Measurements from ENCODE around the gene ZNF277.

The ZNF277 gene

GRCh38 chr7:112171673-112172072 lies 34.8 kb upstream of the ZNF277 start:
- CTCF ChIA-PET: interaction anchor here (0.8 kb wide), 1 partner anchor 10 kb away, joined by 3 read pairs; no protein-coding TSS in a partner anchor
- H3K27ac ChIP-seq (ENCODE audit: extremely low read depth, low read depth, low read length): no peak overlapping the region
- no peak overlapping the region for H3K4me3 ChIP-seq (ENCODE audit: low read depth, low read length)
- no peaks in the 10 kb centered on the region for H3K36me3 ChIP-seq (ENCODE audit: control insufficient read depth in 2 of 2, insufficient read depth in 1 of 2, low read length in 2 of 2)
- no peaks in the 10 kb centered on the region for H3K9me3 ChIP-seq (ENCODE audit: control insufficient read depth, insufficient read depth, low read depth, low read length)
- POLR2A ChIA-PET: no interaction called here
- no peak for TF ChIP-seq MYNN (tag by site-specific recombination; IDR thresholded peaks at IDR 0.05; ENCODE audit: borderline replicate concordance)
- TF ChIP-seq ZNF548 (tag by site-specific recombination; IDR thresholded peaks at IDR 0.05): peak; percentile 97
- H3K4me1 ChIP-seq (ENCODE audit: control insufficient read depth, insufficient read depth, low read length): no peaks in the 10 kb centered on the region; the same call in 1 of the 2 replicates

DNA sequence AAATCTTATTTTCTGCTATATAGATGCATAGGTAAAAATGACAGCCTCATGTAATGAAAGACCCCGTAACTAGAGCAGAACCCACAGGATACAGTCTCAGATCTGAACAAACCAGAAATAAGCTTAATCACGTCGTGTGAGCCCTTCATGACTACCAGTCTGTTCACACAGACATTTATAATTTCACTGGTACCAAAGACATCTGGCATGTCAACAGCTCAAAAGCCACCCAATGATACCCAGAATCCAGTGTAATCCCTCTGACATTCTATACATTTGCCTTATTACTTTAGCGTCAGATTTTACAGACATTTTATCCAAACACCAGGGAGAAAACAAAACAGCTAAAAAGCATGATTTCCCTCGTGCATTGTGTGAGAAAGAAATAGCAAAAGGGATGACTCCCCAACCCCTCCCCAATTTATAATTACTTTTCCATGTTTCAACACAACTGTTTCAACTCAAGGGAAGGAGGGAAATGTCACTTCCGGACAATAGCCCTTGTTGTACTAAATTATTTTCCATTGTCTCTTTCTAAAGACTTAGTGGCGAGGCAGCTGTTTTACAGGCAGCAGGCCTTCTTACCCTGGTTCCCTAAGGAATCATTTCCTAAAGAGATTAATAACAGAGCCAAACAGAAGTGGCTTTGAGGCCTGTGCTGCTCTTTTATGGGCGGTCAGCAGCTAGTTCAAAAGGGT lies 33.5 kb upstream of the ZNF277 start:
- H3K27ac ChIP-seq (ENCODE audit: extremely low read depth, low read depth, low read length): no peak overlapping the region
- no peak overlapping the region for H3K4me3 ChIP-seq (ENCODE audit: low read depth, low read length)
- TF ChIP-seq, protein P1, sequence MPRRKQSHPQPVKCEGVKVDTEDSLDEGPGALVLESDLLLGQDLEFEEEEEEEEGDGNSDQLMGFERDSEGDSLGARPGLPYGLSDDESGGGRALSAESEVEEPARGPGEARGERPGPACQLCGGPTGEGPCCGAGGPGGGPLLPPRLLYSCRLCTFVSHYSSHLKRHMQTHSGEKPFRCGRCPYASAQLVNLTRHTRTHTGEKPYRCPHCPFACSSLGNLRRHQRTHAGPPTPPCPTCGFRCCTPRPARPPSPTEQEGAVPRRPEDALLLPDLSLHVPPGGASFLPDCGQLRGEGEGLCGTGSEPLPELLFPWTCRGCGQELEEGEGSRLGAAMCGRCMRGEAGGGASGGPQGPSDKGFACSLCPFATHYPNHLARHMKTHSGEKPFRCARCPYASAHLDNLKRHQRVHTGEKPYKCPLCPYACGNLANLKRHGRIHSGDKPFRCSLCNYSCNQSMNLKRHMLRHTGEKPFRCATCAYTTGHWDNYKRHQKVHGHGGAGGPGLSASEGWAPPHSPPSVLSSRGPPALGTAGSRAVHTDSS (tag by site-specific recombination; IDR thresholded peaks at IDR 0.05): no peak
- TF ChIP-seq, protein P2, sequence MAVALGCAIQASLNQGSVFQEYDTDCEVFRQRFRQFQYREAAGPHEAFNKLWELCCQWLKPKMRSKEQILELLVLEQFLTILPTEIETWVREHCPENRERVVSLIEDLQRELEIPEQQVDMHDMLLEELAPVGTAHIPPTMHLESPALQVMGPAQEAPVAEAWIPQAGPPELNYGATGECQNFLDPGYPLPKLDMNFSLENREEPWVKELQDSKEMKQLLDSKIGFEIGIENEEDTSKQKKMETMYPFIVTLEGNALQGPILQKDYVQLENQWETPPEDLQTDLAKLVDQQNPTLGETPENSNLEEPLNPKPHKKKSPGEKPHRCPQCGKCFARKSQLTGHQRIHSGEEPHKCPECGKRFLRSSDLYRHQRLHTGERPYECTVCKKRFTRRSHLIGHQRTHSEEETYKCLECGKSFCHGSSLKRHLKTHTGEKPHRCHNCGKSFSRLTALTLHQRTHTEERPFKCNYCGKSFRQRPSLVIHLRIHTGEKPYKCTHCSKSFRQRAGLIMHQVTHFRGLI (tag by site-specific recombination; IDR thresholded peaks at IDR 0.05): no peak
- TF ChIP-seq BCL11B (tag by site-specific recombination; IDR thresholded peaks at IDR 0.05; ENCODE audit: low read depth) (no peak), PRDM6 (tag by site-specific recombination; IDR thresholded peaks at IDR 0.05) (no peak), ZNF76 (tag by site-specific recombination; IDR thresholded peaks at IDR 0.05; ENCODE audit: borderline replicate concordance, low read depth) (no peak), ZNF785 (tag by site-specific recombination; IDR thresholded peaks at IDR 0.05) (no peak), REST (tag by site-specific recombination; IDR thresholded peaks at IDR 0.05) (no peak), ZNF366 (tag by site-specific recombination; conservative IDR thresholded peaks at IDR 0.05) (no peak)
- no peaks in the 10 kb centered on the region for H3K36me3 ChIP-seq (ENCODE audit: control insufficient read depth in 2 of 2, insufficient read depth in 1 of 2, low read length in 2 of 2)
- no peaks in the 10 kb centered on the region for H3K9me3 ChIP-seq (ENCODE audit: control insufficient read depth, insufficient read depth, low read depth, low read length)
- CTCF ChIA-PET: no interaction called here
- no peaks in the 10 kb centered on the region; the same call in 1 of the 2 replicates for H3K4me1 ChIP-seq (ENCODE audit: control insufficient read depth, insufficient read depth, low read length)
- POLR2A ChIA-PET: no interaction called here

DNA sequence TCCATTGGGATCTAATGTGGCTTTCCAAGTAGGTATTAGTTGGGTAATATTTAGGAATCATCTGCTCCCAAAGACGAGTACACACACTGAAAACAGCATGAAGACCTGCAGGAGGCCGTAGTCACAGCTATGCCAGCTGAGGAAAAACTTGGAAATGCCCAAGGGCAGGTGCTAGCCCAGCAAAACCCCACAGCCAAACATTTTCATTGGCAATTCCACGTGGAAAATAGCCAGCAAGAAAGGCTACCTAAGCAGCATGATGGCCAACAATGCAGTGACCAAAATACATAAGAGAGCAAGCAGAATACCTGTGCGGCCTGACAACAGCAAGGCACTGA lies 33.0 kb upstream of the ZNF277 start:
- 0 out of 2 replicates have a peak, but pooled peaks have one; percentile 15 for TF ChIP-seq ZIC2 (tag by site-specific recombination; IDR thresholded peaks at IDR 0.05)
- TF ChIP-seq ZNF626 (tag by site-specific recombination; IDR thresholded peaks at IDR 0.05): no peak
- Histone ChIP-seq H3K9me3 (ENCODE audit: control insufficient read depth, insufficient read depth, low read depth, low read length) (no peaks in the 10 kb centered on the region), H3K4me3 (ENCODE audit: low read depth, low read length) (no peak overlapping the region), H3K36me3 (ENCODE audit: control insufficient read depth in 2 of 2, insufficient read depth in 1 of 2, low read length in 2 of 2) (no peaks in the 10 kb centered on the region), H3K4me1 (ENCODE audit: control insufficient read depth, insufficient read depth, low read length) (no peaks in the 10 kb centered on the region; the same call in 1 of the 2 replicates), H3K27ac (ENCODE audit: extremely low read depth, low read depth, low read length) (no peak overlapping the region)
- CTCF ChIA-PET: no interaction called here
- POLR2A ChIA-PET: no interaction called here
